ENCODE results near the gene DNM1. TPM values are rescaled to one million over a fixed set of nuclear protein-coding genes. Genes with fewer than 3 reads are reported as not detected.

Gene DNM1
- 10 to 100 TPM in 1 of 4 donors, 1 to 10 TPM in 3; 6.9 to 11.4 (median 9.0) TPM for total RNA-seq

DNA sequence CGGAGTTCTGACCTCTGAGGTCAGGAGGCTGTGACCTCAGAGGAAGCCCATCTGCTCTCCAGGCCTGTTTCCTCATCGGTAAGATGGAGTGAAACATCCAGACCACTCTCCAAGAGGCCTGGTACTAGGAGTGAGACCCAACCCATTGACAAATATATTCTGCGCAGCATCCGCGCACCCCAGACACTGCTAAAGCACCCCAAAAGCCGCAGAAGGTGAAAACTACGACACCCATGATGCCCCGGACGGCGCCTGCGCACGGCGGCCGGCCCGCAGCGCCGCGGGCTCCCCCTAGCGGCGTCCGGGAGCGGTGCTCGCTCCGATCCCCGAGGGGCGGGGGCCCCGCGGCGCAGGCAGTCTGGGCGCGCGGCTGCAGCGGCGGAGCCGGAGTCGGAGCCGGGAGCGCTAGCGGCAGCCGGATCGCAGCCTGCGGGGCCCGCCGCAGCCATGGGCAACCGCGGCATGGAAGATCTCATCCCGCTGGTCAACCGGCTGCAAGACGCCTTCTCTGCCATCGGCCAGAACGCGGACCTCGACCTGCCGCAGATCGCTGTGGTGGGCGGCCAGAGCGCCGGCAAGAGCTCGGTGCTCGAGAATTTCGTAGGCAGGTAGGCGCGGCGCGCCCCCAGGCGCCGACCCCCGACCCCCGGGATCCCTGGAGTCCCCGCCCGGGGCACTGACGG, at the start of gene DNM1:
Gene DNM1, plus strand, starts transcription at position 356 of the 683 bp plus-strand sequence. Its CDS starts 92 bp downstream, at position 448.
- TF ChIP-seq POLR2A (IDR thresholded peaks at IDR 0.05) (no peak), CTCF (IDR thresholded peaks at IDR 0.05) (no peak)
- intact Hi-C loops (cut with DNase I; ENCODE audit: low total_unique reads), result no loop called here

DNA sequence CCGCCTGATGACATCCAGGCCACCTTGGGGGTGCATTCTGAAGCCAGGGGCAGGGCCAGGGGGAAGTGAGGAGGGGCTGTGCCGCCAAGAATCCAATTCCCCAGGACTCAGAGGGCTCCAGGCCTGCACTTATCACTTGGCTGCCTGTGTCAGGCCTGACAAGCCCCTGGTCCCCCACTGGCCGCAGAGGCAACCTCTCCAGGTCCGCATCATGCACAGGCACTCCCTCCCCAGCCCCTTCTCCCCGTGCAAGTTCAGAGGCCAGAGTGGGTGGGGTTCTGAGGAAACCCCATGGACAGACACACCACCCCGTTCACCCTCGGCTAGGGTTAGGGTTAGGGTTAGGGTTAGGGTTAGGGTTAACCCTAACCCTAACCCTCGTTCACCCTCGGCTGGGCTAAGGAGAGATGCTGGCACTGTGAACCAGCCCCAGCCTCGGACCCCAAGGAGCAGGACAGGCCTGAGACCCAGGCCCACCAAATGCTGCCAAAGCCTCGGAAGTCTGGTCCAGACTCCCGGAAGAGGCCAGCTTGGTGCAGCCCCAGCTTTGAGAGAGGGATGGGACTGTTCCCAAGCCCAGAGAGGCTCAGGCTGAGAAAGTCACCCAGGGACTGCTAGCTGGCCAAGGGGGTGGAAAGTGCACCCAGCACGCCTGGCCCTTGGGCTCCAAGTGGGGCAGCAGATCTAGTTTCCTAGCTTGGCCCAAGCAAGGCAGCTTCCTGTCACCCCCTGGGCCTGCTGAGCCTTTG, 49.1 kb upstream of the DNM1 start:
- no peak for DNase-seq (ENCODE audit: low spot score in 2 of 2)
- H3K4me3 ChIP-seq (ENCODE audit: low read depth, poor library complexity, severe bottlenecking), result no peak overlapping the region
- 89 to 91% methylated on average over 8 to 11 of the region's 13 CpGs for WGBS, 2 donors
- intact Hi-C loops (cut with DNase I; ENCODE audit: low total_unique reads), result no loop called here
- no peak for TF ChIP-seq CTCF (IDR thresholded peaks at IDR 0.05)
- no peak for TF ChIP-seq POLR2A (IDR thresholded peaks at IDR 0.05)

More for the DNA sequence above, at the start of gene DNM1:
- no peak for DNase-seq (ENCODE audit: low spot score in 2 of 2)
- peak within 1 kb of the TSS; percentile 60 for H3K4me3 ChIP-seq (ENCODE audit: low read depth, poor library complexity, severe bottlenecking)
- WGBS, 2 donors, result 0 to 1% methylated on average over 17 to 50 of the region's 72 CpGs

GRCh38 chr9:128155736-128156500, 47.3 kb upstream of the DNM1 start:
- TF ChIP-seq CTCF (IDR thresholded peaks at IDR 0.05), result no peak
- intact Hi-C loops (cut with DNase I; ENCODE audit: low total_unique reads), result no loop called here
- 77 to 87% methylated on average over 7 of the region's 7 CpGs for WGBS, 2 donors

GRCh38 chr9:128159522-128159783, 43.7 kb upstream of the DNM1 start:
- TF ChIP-seq CTCF (IDR thresholded peaks at IDR 0.05), result no peak
- TF ChIP-seq POLR2A (IDR thresholded peaks at IDR 0.05), result no peak
- H3K4me3 ChIP-seq (ENCODE audit: low read depth, poor library complexity, severe bottlenecking), result no peak overlapping the region
- intact Hi-C loops (cut with DNase I; ENCODE audit: low total_unique reads), result no loop called here
- WGBS, 2 donors, result 48 to 55% methylated on average over 9 of the region's 11 CpGs
- DNase-seq (ENCODE audit: low spot score in 2 of 2), result no peak

More at GRCh38 chr9:128155736-128156500, 47.3 kb upstream of the DNM1 start:
- no peak for DNase-seq (ENCODE audit: low spot score in 2 of 2)
- no peak overlapping the region for H3K4me3 ChIP-seq (ENCODE audit: low read depth, poor library complexity, severe bottlenecking)

DNA sequence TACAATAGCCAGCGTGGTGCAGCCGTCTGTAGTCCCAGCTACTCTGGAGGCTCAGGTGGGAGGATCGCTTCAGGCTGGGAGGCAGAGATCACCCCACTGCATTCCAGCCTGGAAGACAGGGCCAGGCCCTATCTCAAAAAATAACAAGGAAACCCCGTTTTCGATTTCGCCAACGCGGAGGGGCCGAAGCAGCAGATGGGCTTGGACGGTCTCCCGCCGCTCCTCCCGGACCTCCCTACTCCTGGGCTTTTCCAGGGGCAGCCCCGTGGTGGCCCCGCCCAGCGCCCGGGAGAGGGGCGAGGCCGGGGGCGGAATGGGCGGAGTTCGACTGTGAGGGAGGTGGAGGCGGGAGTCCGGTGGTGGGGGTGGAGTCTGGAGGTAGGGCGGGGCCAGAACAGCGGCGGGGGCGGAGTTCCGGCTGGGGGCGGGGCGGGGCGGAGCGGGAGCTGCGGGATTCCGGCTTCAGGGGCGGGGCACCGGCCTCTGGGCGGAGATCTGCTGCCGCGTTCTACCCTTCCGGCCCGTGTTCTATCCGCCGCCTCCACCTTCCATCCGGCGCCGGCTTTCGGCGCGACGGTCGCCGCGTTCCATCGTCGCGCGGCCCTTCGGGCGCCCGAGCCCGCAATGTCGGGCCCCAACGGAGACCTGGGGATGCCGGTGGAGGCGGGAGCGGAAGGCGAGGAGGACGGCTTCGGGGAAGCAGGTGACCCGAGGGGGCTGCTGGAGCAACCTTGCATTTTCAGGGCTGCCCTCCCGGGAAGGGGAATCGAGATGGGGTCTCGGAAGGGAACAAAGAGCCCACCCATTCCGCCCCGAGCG, 43.2 kb upstream of the DNM1 start, which contains the start of gene BBLN:
Gene BBLN, plus strand, starts transcription at position 482 of the 819 bp plus-strand sequence. Its CDS starts 143 bp downstream, at position 625.
- intact Hi-C loops (cut with DNase I; ENCODE audit: low total_unique reads), result no loop called here
- peak; percentile 92 to 98 for DNase-seq (ENCODE audit: low spot score in 2 of 2)
- TF ChIP-seq CTCF (IDR thresholded peaks at IDR 0.05), result no peak
- peak in 1 of 2 donors; percentile 9 for TF ChIP-seq POLR2A (IDR thresholded peaks at IDR 0.05)
- 1% methylated on average over 26 to 43 of the region's 77 CpGs for WGBS, 2 donors
- peak within 1 kb of the TSS; percentile 80 for H3K4me3 ChIP-seq (ENCODE audit: low read depth, poor library complexity, severe bottlenecking)
